Smooth muscle cell (in vitro differentiated cells): ENCODE measurements around the gene CYP3A7. TPM values are rescaled to one million over a fixed set of nuclear protein-coding genes. Genes with fewer than 3 reads are reported as not detected.

Source experiments
- DNase-seq: peaks from one replicate; lab custom pipeline; 2025; ENCODE audit not compliant: unreplicated experiment; lab: John Stamatoyannopoulos, UW
- H2AFZ ChIP-seq: fragments of 200-600 bp; sonication (generic); 2 replicates; pipeline ENCODE4 v1.6.0; 2016; ENCODE audit warnings: antibody characterized with exemption, low read depth, mild to moderate bottlenecking
- H3F3A ChIP-seq: fragments of 200-600 bp; sonication (generic); 2 replicates; pipeline ENCODE4 v1.6.0; 2017; ENCODE audit warnings: antibody characterized with exemption, low read depth
- H3K27ac ChIP-seq: fragments of 200-600 bp; sonication (generic); 2 replicates; pipeline ENCODE4 v1.5.1; 2016; ENCODE audit warnings: low read depth, mild to moderate bottlenecking
- H3K27me3 ChIP-seq: fragments of 200-600 bp; sonication (generic); 2 replicates; pipeline ENCODE4 v1.6.1; 2016; ENCODE audit warnings: low read depth, mild to moderate bottlenecking
- H3K36me3 ChIP-seq: fragments of 200-600 bp; sonication (generic); 2 replicates; pipeline ENCODE4 v1.5.1; 2016; ENCODE audit warnings: low read depth
- H3K4me1 ChIP-seq: fragments of 200-600 bp; sonication (generic); 2 replicates; pipeline ENCODE4 v1.5.1; 2016; ENCODE audit warnings: low read depth
- H3K4me2 ChIP-seq: fragments of 200-600 bp; sonication (generic); 2 replicates; pipeline ENCODE4 v1.6.0; 2016; ENCODE audit warnings: mild to moderate bottlenecking
- H3K4me3 ChIP-seq: fragments of 200-600 bp; sonication (generic); 2 replicates; pipeline ENCODE4 v1.5.1; 2016; ENCODE audit warnings: mild to moderate bottlenecking
- H3K79me2 ChIP-seq: fragments of 200-600 bp; sonication (generic); 2 replicates; pipeline ENCODE4 v1.6.0; 2016; ENCODE audit warnings: low read depth, mild to moderate bottlenecking
- H3K9ac ChIP-seq: fragments of 200-600 bp; sonication (generic); 2 replicates; pipeline ENCODE4 v1.6.0; 2016; ENCODE audit warnings: low read depth
- H3K9me3 ChIP-seq: fragments of 200-600 bp; sonication (generic); replicated peaks from 2 replicates; pipeline ENCODE4 v1.5.1; 2016; ENCODE audit warnings: low read depth
- H4K20me1 ChIP-seq: fragments of 200-600 bp; sonication (generic); 2 replicates; pipeline ENCODE4 v1.6.0; 2016; ENCODE audit warnings: low read depth
- WGBS: methylation state at CpG from one replicate; pipeline ENCODE4 v1.1.7; 2016; ENCODE audit warnings: low lambda C conversion rate; 5-methylcytosine and 5-hydroxymethylcytosine counted together
- polyA plus RNA-seq: library from polyadenylated mRNA; unstranded; fragments of >200 nt; fragmentation: Nextera tagmentation; extraction: Ambion mirVana; gene quantifications from 2 replicates; pipeline ENCODE4 v1.2.1, GENCODE V29; 2016
- total RNA-seq: library from RNA; depleted of rRNA; stranded (reverse); fragments of >200 nt; gene quantifications from 2 replicates; pipeline ENCODE4 v1.2.3, GENCODE V29; 2014
- TF ChIP-seq, protein P1 (sequence below): fragments of 200-600 bp; sonication (generic); IDR thresholded peaks from 2 replicates; pipeline ENCODE4 v1.5.1; 2017; ENCODE audit warnings: borderline replicate concordance, mild to moderate bottlenecking, antibody characterized with exemption; ENCODE audit not compliant: insufficient read depth, poor library complexity, severe bottlenecking

The CYP3A7 gene
- total and polyA plus RNA-seq, 2 experiments from 2014 or later = 0.18 to 0.99 TPM

- WGBS = 90% methylated on average over 3 of the region's 3 CpGs
- Histone ChIP-seq H3K79me2 (no peaks in the 10 kb centered on the region), H2AFZ (no peak overlapping the region), H3K4me3 (no peak overlapping the region), H3K4me1 (no peaks in the 10 kb centered on the region), H3K4me2 (no peak overlapping the region), H3K9ac (no peak overlapping the region), H3F3A (no peaks in the 10 kb centered on the region), H3K9me3 (no peaks in the 10 kb centered on the region), H3K27me3 (peaks cover 7% of the 10 kb centered on the region), H3K27ac (no peak overlapping the region), H3K36me3 (no peaks in the 10 kb centered on the region), H4K20me1 (no peaks in the 10 kb centered on the region)
- no peak for DNase-seq
- TF ChIP-seq, protein P1, sequence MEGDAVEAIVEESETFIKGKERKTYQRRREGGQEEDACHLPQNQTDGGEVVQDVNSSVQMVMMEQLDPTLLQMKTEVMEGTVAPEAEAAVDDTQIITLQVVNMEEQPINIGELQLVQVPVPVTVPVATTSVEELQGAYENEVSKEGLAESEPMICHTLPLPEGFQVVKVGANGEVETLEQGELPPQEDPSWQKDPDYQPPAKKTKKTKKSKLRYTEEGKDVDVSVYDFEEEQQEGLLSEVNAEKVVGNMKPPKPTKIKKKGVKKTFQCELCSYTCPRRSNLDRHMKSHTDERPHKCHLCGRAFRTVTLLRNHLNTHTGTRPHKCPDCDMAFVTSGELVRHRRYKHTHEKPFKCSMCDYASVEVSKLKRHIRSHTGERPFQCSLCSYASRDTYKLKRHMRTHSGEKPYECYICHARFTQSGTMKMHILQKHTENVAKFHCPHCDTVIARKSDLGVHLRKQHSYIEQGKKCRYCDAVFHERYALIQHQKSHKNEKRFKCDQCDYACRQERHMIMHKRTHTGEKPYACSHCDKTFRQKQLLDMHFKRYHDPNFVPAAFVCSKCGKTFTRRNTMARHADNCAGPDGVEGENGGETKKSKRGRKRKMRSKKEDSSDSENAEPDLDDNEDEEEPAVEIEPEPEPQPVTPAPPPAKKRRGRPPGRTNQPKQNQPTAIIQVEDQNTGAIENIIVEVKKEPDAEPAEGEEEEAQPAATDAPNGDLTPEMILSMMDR = no peak
Measured at GRCh38 chr7:99766484-99767099, 31.6 kb upstream of the CYP3A7 start.

DNA sequence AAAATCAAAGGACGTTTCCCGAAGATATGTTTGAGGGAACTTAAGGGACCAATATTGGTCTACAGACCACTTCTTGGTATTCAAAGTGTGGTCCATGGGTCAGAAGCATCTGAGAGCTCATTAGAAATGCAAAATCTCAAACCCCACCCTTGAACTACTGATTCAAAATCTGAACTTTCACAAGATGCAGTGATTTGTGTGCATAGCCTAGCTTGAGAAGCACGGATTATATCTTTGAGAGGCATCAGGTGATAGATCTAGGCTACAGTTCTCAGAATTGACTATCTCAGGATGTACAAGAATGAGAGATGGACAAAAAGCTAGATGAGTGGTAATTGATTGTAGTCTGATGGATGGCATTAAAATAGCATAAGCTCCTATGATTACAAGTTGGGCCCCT is 29.5 kb upstream of the CYP3A7 start:
- H3F3A ChIP-seq = no peaks in the 10 kb centered on the region
- no peak overlapping the region for H3K4me2 ChIP-seq
- DNase-seq = no peak
- H3K9ac ChIP-seq = no peak overlapping the region
- H3K9me3 ChIP-seq = no peaks in the 10 kb centered on the region
- H3K27me3 ChIP-seq = no peaks in the 10 kb centered on the region
- no peaks in the 10 kb centered on the region for H3K79me2 ChIP-seq
- H3K36me3 ChIP-seq = no peaks in the 10 kb centered on the region
- H3K27ac ChIP-seq = no peak overlapping the region
- TF ChIP-seq, protein P1 = no peak
- no peaks in the 10 kb centered on the region for H3K4me1 ChIP-seq
- H2AFZ ChIP-seq = no peak overlapping the region
- WGBS = 90% methylated on average over 3 of the region's 3 CpGs
- H4K20me1 ChIP-seq = no peaks in the 10 kb centered on the region
- no peak overlapping the region for H3K4me3 ChIP-seq

GRCh38 chr7:99762680-99763327 is 27.8 kb upstream of the CYP3A7 start:
- Histone ChIP-seq H2AFZ (no peak overlapping the region), H3K79me2 (no peaks in the 10 kb centered on the region), H3F3A (no peaks in the 10 kb centered on the region), H3K4me1 (no peaks in the 10 kb centered on the region), H3K4me2 (no peak overlapping the region), H3K36me3 (no peaks in the 10 kb centered on the region), H4K20me1 (no peaks in the 10 kb centered on the region), H3K4me3 (no peak overlapping the region), H3K9me3 (no peaks in the 10 kb centered on the region), H3K27ac (no peak overlapping the region), H3K27me3 (no peaks in the 10 kb centered on the region), H3K9ac (no peak overlapping the region)
- 72% methylated on average over 7 of the region's 7 CpGs for WGBS
- TF ChIP-seq, protein P1 = no peak
- DNase-seq = no peak

DNA sequence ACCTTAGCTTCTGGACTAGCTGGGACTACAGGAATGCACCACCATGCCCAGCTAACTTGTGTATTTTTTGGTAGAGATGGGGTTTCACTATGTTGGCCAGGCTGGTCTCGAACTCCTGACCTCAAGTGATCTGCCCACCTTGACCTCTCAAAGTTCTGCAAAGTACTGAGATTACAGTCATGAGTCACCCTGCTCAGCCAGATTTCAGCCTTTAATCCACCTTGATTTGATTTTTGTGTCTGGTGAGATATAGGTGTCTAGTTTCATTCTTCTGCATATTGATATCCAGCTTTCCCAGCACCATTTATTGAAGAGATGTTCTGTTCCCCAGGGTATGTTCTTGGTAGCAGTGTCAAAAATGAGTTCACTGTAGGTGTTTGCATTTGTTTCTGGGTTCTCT is 20.1 kb upstream of the CYP3A7 start:
- H3K36me3 ChIP-seq = no peaks in the 10 kb centered on the region
- DNase-seq = no peak
- no peaks in the 10 kb centered on the region for H3F3A ChIP-seq
- WGBS = 100% methylated on average over 1 of the region's 1 CpG
- no peak overlapping the region for H3K4me2 ChIP-seq
- peaks cover 4% of the 10 kb centered on the region for H3K4me1 ChIP-seq
- no peak overlapping the region for H2AFZ ChIP-seq
- H4K20me1 ChIP-seq = no peaks in the 10 kb centered on the region
- H3K9me3 ChIP-seq = no peaks in the 10 kb centered on the region
- H3K27ac ChIP-seq = no peak overlapping the region
- TF ChIP-seq, protein P1 = no peak
- H3K27me3 ChIP-seq = no peaks in the 10 kb centered on the region
- H3K4me3 ChIP-seq = no peak overlapping the region
- H3K9ac ChIP-seq = no peak overlapping the region
- H3K79me2 ChIP-seq = no peaks in the 10 kb centered on the region
